ENCODE results near the gene CALHM1.
A peak's percentile ranks its signal among the peaks of the same experiment; 100 is the strongest.

The CALHM1 gene

DNA sequence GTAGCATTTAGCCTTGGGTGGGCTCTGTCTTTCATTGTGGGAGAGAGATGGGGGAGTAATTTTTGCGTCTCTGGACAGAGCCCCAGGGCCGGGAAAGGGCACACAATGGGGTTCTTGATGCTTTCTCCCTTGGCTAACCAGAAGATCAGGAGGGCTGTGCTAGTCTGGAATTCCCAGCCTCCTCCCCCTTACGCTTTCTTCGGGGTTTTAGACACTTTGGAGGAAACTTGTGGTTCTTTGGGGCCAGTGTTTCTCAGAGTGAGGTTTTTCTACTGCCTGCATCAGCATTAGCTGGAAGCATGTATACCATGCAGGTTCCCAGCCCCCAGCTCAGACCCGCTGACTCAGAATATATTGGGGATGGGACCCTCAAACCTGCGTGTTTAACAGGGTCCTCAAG lies 41.8 kb upstream of the CALHM1 start:
- no peak for DNase-seq (ENCODE audit: low read depth)
- TF ChIP-seq, protein P1, sequence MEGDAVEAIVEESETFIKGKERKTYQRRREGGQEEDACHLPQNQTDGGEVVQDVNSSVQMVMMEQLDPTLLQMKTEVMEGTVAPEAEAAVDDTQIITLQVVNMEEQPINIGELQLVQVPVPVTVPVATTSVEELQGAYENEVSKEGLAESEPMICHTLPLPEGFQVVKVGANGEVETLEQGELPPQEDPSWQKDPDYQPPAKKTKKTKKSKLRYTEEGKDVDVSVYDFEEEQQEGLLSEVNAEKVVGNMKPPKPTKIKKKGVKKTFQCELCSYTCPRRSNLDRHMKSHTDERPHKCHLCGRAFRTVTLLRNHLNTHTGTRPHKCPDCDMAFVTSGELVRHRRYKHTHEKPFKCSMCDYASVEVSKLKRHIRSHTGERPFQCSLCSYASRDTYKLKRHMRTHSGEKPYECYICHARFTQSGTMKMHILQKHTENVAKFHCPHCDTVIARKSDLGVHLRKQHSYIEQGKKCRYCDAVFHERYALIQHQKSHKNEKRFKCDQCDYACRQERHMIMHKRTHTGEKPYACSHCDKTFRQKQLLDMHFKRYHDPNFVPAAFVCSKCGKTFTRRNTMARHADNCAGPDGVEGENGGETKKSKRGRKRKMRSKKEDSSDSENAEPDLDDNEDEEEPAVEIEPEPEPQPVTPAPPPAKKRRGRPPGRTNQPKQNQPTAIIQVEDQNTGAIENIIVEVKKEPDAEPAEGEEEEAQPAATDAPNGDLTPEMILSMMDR (conservative IDR thresholded peaks at IDR 0.05; ENCODE audit: low read depth, low read length), result no peak
- H3K4me3 ChIP-seq (ENCODE audit: low read depth, low read length), result no peak overlapping the region

DNA sequence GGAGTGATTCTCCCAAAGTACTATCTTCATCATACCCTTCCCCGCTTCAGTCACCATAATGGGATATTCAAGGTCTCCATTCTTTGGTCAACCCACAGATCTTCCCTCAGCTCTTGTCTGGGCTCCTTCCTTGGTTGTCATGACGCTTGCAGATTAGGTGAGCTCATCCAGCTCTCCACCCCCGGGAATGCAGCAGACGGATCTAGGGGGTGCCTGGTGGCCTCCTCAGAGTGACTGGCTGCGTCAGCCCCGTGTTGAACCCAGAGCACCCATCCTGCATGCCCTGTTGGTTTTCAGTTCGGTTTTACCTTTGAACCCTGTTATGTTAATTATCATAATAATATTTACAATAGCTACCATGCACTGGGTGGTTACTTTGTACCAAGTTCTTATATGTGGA lies 41.2 kb upstream of the CALHM1 start:
- H3K4me3 ChIP-seq (ENCODE audit: low read depth, low read length), result no peak overlapping the region
- no peak for DNase-seq (ENCODE audit: low read depth)
- TF ChIP-seq, protein P1 (conservative IDR thresholded peaks at IDR 0.05; ENCODE audit: low read depth, low read length), result no peak

DNA sequence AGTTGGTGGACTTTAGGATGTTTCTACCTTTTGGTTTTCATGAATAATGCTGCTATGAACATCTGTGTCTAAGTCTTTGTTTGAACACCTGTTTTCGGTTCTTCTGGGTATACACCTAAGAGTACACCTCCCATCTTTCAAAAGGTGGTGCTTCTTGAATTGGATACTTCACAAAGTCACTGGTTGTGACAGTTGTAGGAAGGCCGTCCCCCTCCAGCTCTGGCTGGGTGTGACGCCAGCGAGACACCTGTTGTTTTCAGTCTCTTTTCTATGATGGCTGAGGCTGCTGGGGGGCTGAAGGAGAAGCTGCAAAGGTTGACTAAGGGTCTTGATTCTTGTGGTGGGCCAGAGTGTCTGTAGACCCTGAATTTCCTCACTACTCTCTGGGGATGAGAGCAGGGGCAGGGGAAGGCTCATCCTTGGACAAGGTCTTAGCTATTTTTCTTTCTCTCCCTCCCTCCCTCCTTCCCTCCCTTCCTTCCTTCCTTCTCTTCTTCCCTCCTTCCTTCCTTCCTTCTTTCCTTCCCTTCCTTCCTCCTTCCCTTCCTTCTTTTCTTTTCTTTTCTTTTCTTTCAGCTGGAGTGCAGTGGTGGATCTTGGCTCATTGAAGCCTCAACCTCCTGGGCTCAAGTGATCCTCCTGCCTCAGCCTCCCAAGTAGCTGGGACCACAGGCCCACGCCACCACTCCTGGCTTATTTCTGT lies 40.4 kb upstream of the CALHM1 start:
- no peak for DNase-seq (ENCODE audit: low read depth)
- TF ChIP-seq, protein P1 (conservative IDR thresholded peaks at IDR 0.05; ENCODE audit: low read depth, low read length), result no peak
- no peak overlapping the region for H3K4me3 ChIP-seq (ENCODE audit: low read depth, low read length)

DNA sequence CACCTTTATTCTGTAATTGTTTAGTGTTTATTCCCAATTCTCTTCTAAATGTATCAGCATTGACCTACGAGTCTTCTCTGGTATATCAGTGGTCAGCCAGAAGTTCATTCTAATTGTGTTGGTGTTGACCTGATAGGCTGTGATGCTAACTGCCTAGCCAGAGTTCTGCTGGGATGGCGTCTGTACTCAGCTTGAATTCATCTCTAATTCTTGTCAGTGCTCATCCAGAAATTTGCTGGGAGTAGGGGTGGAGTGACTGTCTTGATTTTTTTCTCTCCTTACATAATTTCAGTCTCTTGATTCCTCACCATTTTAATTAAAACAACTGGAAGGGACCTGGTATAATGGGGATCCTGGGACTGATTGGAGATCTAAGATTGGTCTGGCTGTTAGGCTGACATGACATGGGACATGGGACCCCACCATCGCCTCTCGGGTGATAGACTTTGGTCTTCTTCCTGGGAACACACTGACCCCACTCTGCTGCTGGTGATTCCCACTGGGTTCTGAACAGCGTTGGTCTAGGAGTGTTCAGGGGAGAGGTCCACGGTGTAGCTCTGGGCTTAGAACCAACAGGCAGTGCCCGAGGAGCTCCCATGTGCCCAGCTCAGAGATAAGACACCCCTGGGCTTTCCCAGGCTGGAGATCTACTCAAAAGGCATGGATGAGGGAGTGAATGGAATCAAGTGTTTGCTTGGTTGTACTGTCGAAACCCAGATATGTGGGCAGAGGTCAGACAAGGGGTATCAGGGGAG lies 38.6 kb upstream of the CALHM1 start:
- TF ChIP-seq, protein P1 (conservative IDR thresholded peaks at IDR 0.05; ENCODE audit: low read depth, low read length), result no peak
- no peak overlapping the region for H3K4me3 ChIP-seq (ENCODE audit: low read depth, low read length)
- no peak for DNase-seq (ENCODE audit: low read depth)

DNA sequence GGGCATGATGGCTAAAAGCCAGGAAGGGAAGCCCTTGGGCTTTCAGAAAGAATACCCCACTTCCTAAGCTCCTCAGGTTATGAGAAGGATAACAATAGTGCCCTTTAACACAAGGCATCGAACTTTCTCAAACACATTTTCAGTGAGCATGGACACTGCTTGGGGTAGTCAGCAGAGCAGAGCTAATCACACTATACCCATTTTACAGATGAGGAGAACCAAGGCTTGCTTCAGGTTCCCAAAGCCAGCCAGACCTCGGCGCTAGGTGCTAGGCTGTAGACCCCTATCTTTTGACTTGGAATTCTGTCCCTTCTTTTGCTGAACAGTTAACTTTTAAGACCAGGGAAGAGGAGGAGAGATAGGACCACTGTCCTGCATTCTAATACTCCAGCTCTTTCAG lies 36.6 kb upstream of the CALHM1 start:
- H3K4me3 ChIP-seq (ENCODE audit: low read depth, low read length), result no peak overlapping the region
- no peak for DNase-seq (ENCODE audit: low read depth)
- TF ChIP-seq, protein P1 (conservative IDR thresholded peaks at IDR 0.05; ENCODE audit: low read depth, low read length), result no peak

DNA sequence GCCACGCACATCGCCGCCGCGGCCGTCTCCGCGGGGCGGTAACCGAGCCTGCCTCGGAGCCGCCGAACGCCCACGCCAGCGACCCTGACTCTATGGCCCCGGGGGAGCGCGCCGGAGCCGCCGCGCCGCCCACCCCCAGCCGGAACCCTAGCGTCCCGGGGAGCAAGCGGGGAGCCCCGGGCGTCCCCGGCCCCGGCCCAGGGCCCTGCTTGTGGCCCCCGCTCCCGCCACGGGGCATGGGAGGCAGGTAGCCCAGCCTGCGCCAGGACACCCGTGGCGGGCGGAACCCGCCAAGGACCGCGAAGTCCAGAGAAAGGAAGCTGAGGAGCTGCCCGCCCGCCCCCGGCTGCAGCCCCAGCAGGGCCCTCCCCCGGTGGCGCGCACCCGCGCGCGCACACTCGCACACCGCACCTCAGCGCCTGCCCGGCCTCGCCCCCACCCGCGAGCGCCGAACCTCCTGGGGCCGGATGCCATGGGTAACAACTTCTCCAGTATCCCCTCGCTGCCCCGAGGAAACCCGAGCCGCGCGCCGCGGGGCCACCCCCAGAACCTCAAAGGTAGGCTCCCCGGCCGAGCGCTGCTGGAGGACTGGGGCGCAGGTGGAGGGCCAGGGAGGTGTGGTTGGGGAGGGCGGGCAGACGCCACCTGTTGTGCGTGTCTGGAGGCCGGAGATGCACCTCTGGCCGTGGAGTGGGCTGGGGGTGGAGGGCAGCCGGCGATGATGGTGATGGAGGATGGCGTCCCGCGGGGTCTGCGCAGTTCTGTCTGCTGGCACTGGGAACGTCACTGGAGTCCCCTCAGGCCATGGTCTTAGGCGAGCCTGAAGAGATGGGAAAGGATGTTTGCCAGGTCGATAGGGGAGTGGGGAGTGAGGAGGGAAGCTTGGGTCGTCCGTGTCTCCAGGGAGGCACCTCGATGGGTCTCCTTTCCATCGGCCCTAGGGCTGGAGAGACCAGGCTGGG lies 35.5 kb upstream of the CALHM1 start:
- TF ChIP-seq, protein P1 (conservative IDR thresholded peaks at IDR 0.05; ENCODE audit: low read depth, low read length), result no peak
- DNase-seq (ENCODE audit: low read depth), result no peak
- peak overlapping the region; percentile 49 for H3K4me3 ChIP-seq (ENCODE audit: low read depth, low read length)

Measured in choroid plexus epithelial cell (primary cell).